Gastroesophageal sphincter (tissue), 4 donors: ENCODE measurements around the gene IFIT5. TPM values are rescaled to one million over a fixed set of nuclear protein-coding genes. Genes with fewer than 3 reads are reported as not detected.
"Not testable (repeated sequence)": the region's sequence is repeated elsewhere in the genome, so short reads cannot be mapped to it uniquely, and the experiment has no call there.

ENCODE experiments used
- ATAC-seq: fragments of 150-250 bp; one replicate; pipeline ENCODE4 v1.9.1; 2016; ENCODE audit warnings: mild to moderate bottlenecking, moderate library complexity
- H3K27ac ChIP-seq, 4 donors: fragments of 200-600 bp; sonication (generic) in 3 of 4; 1 replicate in 3 of 4; 2 replicates in 1 of 4; pipeline ENCODE4 v1.5.1; 2016 to 2019
- H3K27me3 ChIP-seq: fragments of 200-600 bp; sonication (generic); one replicate; pipeline ENCODE4 v1.5.1; 2019
- H3K36me3 ChIP-seq, 2 donors: fragments of 200-600 bp; sonication (generic); one replicate each; pipeline ENCODE4 v1.5.1; 2019; ENCODE audit warnings: control low read depth in 1 of 2
- H3K4me1 ChIP-seq, 3 donors: fragments of 200-600 bp; sonication (generic); 1 replicate in 2 of 3; 2 replicates in 1 of 3; pipeline ENCODE4 v1.5.1; 2016 to 2019; ENCODE audit warnings: control low read depth in 2 of 3
- H3K4me3 ChIP-seq, 2 donors: fragments of 200-600 bp; sonication (generic); one replicate each; pipeline ENCODE4 v1.5.1; 2019; ENCODE audit warnings: mild to moderate bottlenecking in 1 of 2, moderate library complexity in 1 of 2
- H3K9me3 ChIP-seq, 3 donors: fragments of 200-600 bp; sonication (generic); one replicate each; pipeline ENCODE4 v1.5.1; 2017 to 2019; ENCODE audit warnings: control low read depth in 2 of 3
- CTCF ChIP-seq, 4 experiments: fragments of 200-600 bp in 2 of 4; fragments of 450-650 bp in 2 of 4; sonication (generic) in 1 of 4; IDR thresholded peaks; one replicate each; pipeline ENCODE4 v1.5.1; 2017 to 2019; ENCODE audit warnings: antibody characterized with exemption in 4 of 4, mild to moderate bottlenecking in 2 of 4, moderate library complexity in 2 of 4
- EP300 ChIP-seq: sonication (generic); formaldehyde crosslinking; IDR thresholded peaks from one replicate; pipeline ENCODE4 v1.6.1; 2017; ENCODE audit warnings: antibody characterized with exemption, mild to moderate bottlenecking
- POLR2A ChIP-seq, 2 donors: fragments of 450-650 bp; IDR thresholded peaks; one replicate each; pipeline ENCODE4 v1.6.1; 2017; ENCODE audit warnings: antibody characterized with exemption in 2 of 2, mild to moderate bottlenecking in 2 of 2, moderate library complexity in 1 of 2
- POLR2AphosphoS5 ChIP-seq: sonication (generic); formaldehyde crosslinking; IDR thresholded peaks from one replicate; pipeline ENCODE4 v1.6.1; 2017; ENCODE audit warnings: antibody characterized with exemption
- WGBS, 2 donors: methylation state at CpG; one replicate each; pipeline ENCODE4 v1.1.5; 2018; ENCODE audit warnings: low coverage in 1 of 2; 5-methylcytosine and 5-hydroxymethylcytosine counted together
- total RNA-seq, 4 donors: library from RNA; depleted of rRNA; stranded (reverse); fragments of >200 nt; gene quantifications; one replicate each; pipeline ENCODE4 v1.1.0, GENCODE V29; 2016

Gene IFIT5
- total RNA-seq, 4 donors from 2014 or later, result 14.9 to 30.0 (median 27.3) TPM

GRCh38 chr10:89390476-89391225 lies 23.7 kb upstream of the IFIT5 start:
- H3K4me3 ChIP-seq, result no peak overlapping the region
- no peaks in the 10 kb centered on the region for H3K36me3 ChIP-seq
- no peak for ATAC-seq
- peaks cover 10 to 65% (median 20%) of the 10 kb centered on the region in 3 donors for H3K4me1 ChIP-seq
- no peaks in the 10 kb centered on the region for H3K9me3 ChIP-seq
- H3K27ac ChIP-seq, result peak overlapping the region; percentile 35 to 95 (median 78)
- WGBS, 2 donors, result 69 to 73% methylated on average over 5 of the region's 5 CpGs
- no peaks in the 10 kb centered on the region for H3K27me3 ChIP-seq
- no peak for TF ChIP-seq EP300
- no peak for TF ChIP-seq CTCF (IDR thresholded peaks at IDR 0.05)
- no peak for TF ChIP-seq POLR2A (IDR thresholded peaks at IDR 0.05)
- no peak for TF ChIP-seq POLR2AphosphoS5

GRCh38 chr10:89391226-89391576 lies 23.2 kb upstream of the IFIT5 start:
- H3K36me3 ChIP-seq, H3K27me3 ChIP-seq, H3K9me3 ChIP-seq, H3K4me3 ChIP-seq, ATAC-seq: not testable (repeated sequence)
- Histone ChIP-seq H3K4me1 (peaks cover 10 to 65% (median 20%) of the 10 kb centered on the region in 3 donors), H3K27ac (peak overlapping the region; percentile 35 to 95 (median 78))
- WGBS, 2 donors, result 93 to 95% methylated on average over 3 to 4 of the region's 4 CpGs

GRCh38 chr10:89391907-89392756 lies 22.2 kb upstream of the IFIT5 start, which contains the start of gene IFIT1:
Gene IFIT1 (plus strand): TSS chr10:89392623. CDS start chr10:89392713, 90 bp downstream.
- H3K4me1 ChIP-seq, result peaks cover 10 to 65% (median 20%) of the 10 kb centered on the region in 3 donors
- WGBS, 2 donors, result 1 to 3% methylated on average over 8 of the region's 8 CpGs
- TF ChIP-seq EP300 (no peak), CTCF (IDR thresholded peaks at IDR 0.05) (no peak), POLR2AphosphoS5 (peak; percentile 32)
- no peaks in the 10 kb centered on the region for H3K36me3 ChIP-seq
- peak; percentile 88 for ATAC-seq
- no peaks in the 10 kb centered on the region for H3K27me3 ChIP-seq
- peak within 1 kb of the TSS; percentile 72 to 95 (median 78) for H3K27ac ChIP-seq
- peak within 1 kb of the TSS; percentile 53 to 100 for H3K4me3 ChIP-seq
- no peaks in the 10 kb centered on the region for H3K9me3 ChIP-seq

GRCh38 chr10:89392974-89393373 lies 21.4 kb upstream of the IFIT5 start:
- H3K27ac ChIP-seq, result peak overlapping the region; percentile 72 to 95 (median 78)
- 0% methylated on average over 1 to 2 of the region's 2 CpGs for WGBS, 2 donors
- H3K9me3 ChIP-seq, result no peaks in the 10 kb centered on the region
- peaks cover 10 to 73% (median 20%) of the 10 kb centered on the region in 3 donors for H3K4me1 ChIP-seq
- H3K36me3 ChIP-seq, result no peaks in the 10 kb centered on the region
- peak; percentile 80 for ATAC-seq
- TF ChIP-seq EP300, result no peak
- peak; percentile 58 for TF ChIP-seq POLR2AphosphoS5
- peak overlapping the region; percentile 53 to 100 for H3K4me3 ChIP-seq
- no peaks in the 10 kb centered on the region for H3K27me3 ChIP-seq

GRCh38 chr10:89393898-89394297 lies 20.5 kb upstream of the IFIT5 start:
- peak overlapping the region; percentile 72 to 95 (median 78) for H3K27ac ChIP-seq
- H3K9me3 ChIP-seq, result no peaks in the 10 kb centered on the region
- H3K36me3 ChIP-seq, result no peaks in the 10 kb centered on the region
- H3K4me1 ChIP-seq, result peaks cover 10 to 78% (median 20%) of the 10 kb centered on the region in 3 donors
- TF ChIP-seq CTCF (IDR thresholded peaks at IDR 0.05) (no peak), EP300 (no peak), POLR2A (IDR thresholded peaks at IDR 0.05) (no peak), POLR2AphosphoS5 (no peak)
- WGBS, 2 donors, result 15 to 28% methylated on average over 3 of the region's 3 CpGs
- H3K27me3 ChIP-seq, result no peaks in the 10 kb centered on the region
- H3K4me3 ChIP-seq, result peak overlapping the region; percentile 53 to 100
- ATAC-seq, result no peak
